Measurements from ENCODE around the gene DEFB126.
"Not testable (repeated sequence)": the region's sequence is repeated elsewhere in the genome, so short reads cannot be mapped to it uniquely, and the experiment has no call there.

Gene DEFB126

DNA sequence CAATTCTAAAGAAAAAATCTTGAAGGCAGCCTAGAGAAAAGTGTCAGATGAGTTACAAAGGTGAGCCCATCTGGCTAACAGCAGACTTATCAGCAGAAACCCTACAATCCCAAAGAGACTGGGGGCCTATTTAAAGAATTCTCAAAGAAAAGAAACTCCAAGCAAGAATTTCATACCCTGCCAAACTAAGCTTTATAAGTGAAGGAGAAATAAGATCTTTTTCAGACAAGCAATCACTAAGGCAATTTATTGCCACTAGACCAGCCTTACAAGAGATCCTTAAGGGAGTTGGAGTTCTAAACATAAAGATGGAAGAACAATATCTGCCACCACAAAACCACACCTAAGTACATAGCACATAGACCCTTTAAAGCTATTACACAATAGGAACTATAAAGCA is 24.9 kb upstream of the DEFB126 start:
- no peak for ATAC-seq

DNA sequence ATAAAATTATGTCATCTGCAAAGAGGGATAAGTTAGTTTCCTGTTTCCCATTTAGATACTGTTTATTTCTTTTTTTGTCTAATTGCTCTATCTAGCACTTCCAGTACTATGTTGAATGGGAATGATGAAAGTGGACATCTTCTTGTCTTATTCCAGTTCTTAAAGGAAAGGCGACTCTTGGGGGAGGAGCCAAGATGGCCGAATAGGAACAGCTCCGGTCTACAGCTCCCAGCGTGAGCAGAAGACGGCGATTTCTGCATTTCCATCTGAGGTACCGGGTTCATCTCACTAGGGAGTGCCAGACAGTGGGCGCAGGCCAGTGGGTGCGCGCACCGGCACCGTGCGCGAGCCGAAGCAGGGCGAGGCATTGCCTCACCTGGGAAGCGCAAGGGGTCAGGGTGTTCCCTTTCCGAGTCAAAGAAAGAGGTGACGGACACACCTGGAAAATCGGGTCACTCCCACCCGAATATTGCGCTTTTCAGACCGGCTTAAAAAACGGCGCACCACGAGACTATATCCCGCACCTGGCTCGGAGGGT is 12.5 kb upstream of the DEFB126 start:
- ATAC-seq: not testable (repeated sequence)

More for the DNA sequence above, 24.9 kb upstream of the DEFB126 start:
- TF ChIP-seq, protein P1, sequence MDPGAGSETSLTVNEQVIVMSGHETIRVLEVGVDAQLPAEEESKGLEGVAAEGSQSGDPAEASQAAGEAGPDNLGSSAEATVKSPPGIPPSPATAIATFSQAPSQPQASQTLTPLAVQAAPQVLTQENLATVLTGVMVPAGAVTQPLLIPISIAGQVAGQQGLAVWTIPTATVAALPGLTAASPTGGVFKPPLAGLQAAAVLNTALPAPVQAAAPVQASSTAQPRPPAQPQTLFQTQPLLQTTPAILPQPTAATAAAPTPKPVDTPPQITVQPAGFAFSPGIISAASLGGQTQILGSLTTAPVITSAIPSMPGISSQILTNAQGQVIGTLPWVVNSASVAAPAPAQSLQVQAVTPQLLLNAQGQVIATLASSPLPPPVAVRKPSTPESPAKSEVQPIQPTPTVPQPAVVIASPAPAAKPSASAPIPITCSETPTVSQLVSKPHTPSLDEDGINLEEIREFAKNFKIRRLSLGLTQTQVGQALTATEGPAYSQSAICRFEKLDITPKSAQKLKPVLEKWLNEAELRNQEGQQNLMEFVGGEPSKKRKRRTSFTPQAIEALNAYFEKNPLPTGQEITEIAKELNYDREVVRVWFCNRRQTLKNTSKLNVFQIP (CRISPR knock-in tag; IDR thresholded peaks at IDR 0.05; ENCODE audit: borderline replicate concordance, low read depth): no peak
- no peak for TF ChIP-seq ARNTL (CRISPR knock-in tag; IDR thresholded peaks at IDR 0.05; ENCODE audit: borderline replicate concordance, low read depth)
- TF ChIP-seq ZNF8 (CRISPR knock-in tag; IDR thresholded peaks at IDR 0.05): no peak
- TF ChIP-seq ISL1 (CRISPR knock-in tag; IDR thresholded peaks at IDR 0.05): no peak
- no peak for TF ChIP-seq ZNF565 (CRISPR knock-in tag; conservative IDR thresholded peaks at IDR 0.05; ENCODE audit: low read depth)
- TF ChIP-seq BACH2 (CRISPR knock-in tag; IDR thresholded peaks at IDR 0.05; ENCODE audit: borderline replicate concordance): no peak
- TF ChIP-seq, protein P2, sequence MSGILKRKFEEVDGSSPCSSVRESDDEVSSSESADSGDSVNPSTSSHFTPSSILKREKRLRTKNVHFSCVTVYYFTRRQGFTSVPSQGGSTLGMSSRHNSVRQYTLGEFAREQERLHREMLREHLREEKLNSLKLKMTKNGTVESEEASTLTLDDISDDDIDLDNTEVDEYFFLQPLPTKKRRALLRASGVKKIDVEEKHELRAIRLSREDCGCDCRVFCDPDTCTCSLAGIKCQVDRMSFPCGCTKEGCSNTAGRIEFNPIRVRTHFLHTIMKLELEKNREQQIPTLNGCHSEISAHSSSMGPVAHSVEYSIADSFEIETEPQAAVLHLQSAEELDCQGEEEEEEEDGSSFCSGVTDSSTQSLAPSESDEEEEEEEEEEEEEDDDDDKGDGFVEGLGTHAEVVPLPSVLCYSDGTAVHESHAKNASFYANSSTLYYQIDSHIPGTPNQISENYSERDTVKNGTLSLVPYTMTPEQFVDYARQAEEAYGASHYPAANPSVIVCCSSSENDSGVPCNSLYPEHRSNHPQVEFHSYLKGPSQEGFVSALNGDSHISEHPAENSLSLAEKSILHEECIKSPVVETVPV (CRISPR knock-in tag; IDR thresholded peaks at IDR 0.05): no peak
- TF ChIP-seq, protein P3, sequence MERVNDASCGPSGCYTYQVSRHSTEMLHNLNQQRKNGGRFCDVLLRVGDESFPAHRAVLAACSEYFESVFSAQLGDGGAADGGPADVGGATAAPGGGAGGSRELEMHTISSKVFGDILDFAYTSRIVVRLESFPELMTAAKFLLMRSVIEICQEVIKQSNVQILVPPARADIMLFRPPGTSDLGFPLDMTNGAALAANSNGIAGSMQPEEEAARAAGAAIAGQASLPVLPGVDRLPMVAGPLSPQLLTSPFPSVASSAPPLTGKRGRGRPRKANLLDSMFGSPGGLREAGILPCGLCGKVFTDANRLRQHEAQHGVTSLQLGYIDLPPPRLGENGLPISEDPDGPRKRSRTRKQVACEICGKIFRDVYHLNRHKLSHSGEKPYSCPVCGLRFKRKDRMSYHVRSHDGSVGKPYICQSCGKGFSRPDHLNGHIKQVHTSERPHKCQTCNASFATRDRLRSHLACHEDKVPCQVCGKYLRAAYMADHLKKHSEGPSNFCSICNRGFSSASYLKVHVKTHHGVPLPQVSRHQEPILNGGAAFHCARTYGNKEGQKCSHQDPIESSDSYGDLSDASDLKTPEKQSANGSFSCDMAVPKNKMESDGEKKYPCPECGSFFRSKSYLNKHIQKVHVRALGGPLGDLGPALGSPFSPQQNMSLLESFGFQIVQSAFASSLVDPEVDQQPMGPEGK (CRISPR knock-in tag; IDR thresholded peaks at IDR 0.05; ENCODE audit: borderline replicate concordance): no peak
- no peak for TF ChIP-seq PPARA (CRISPR knock-in tag; IDR thresholded peaks at IDR 0.05; ENCODE audit: borderline replicate concordance)
- TF ChIP-seq TOX (CRISPR knock-in tag; IDR thresholded peaks at IDR 0.05; ENCODE audit: borderline replicate concordance): no peak
- TF ChIP-seq ESRRG (CRISPR knock-in tag; IDR thresholded peaks at IDR 0.05): no peak
- no peak for TF ChIP-seq SNAI2 (CRISPR knock-in tag; IDR thresholded peaks at IDR 0.05)
- TF ChIP-seq CSDC2 (CRISPR knock-in tag; IDR thresholded peaks at IDR 0.05): no peak
- no peak for TF ChIP-seq RARB (CRISPR knock-in tag; IDR thresholded peaks at IDR 0.05)
- no peak for TF ChIP-seq TCF4 (CRISPR knock-in tag; IDR thresholded peaks at IDR 0.05; ENCODE audit: borderline replicate concordance)
- TF ChIP-seq, protein P4, sequence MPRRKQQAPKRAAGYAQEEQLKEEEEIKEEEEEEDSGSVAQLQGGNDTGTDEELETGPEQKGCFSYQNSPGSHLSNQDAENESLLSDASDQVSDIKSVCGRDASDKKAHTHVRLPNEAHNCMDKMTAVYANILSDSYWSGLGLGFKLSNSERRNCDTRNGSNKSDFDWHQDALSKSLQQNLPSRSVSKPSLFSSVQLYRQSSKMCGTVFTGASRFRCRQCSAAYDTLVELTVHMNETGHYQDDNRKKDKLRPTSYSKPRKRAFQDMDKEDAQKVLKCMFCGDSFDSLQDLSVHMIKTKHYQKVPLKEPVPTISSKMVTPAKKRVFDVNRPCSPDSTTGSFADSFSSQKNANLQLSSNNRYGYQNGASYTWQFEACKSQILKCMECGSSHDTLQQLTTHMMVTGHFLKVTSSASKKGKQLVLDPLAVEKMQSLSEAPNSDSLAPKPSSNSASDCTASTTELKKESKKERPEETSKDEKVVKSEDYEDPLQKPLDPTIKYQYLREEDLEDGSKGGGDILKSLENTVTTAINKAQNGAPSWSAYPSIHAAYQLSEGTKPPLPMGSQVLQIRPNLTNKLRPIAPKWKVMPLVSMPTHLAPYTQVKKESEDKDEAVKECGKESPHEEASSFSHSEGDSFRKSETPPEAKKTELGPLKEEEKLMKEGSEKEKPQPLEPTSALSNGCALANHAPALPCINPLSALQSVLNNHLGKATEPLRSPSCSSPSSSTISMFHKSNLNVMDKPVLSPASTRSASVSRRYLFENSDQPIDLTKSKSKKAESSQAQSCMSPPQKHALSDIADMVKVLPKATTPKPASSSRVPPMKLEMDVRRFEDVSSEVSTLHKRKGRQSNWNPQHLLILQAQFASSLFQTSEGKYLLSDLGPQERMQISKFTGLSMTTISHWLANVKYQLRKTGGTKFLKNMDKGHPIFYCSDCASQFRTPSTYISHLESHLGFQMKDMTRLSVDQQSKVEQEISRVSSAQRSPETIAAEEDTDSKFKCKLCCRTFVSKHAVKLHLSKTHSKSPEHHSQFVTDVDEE (CRISPR knock-in tag; IDR thresholded peaks at IDR 0.05): no peak
- TF ChIP-seq ZC3H10 (CRISPR knock-in tag; IDR thresholded peaks at IDR 0.05): no peak
- TF ChIP-seq ZFP30 (CRISPR knock-in tag; IDR thresholded peaks at IDR 0.05): no peak
- no peak for TF ChIP-seq GLIS3 (CRISPR knock-in tag; IDR thresholded peaks at IDR 0.05)
- no peak for TF ChIP-seq ZNF70 (CRISPR knock-in tag; IDR thresholded peaks at IDR 0.05)

DNA sequence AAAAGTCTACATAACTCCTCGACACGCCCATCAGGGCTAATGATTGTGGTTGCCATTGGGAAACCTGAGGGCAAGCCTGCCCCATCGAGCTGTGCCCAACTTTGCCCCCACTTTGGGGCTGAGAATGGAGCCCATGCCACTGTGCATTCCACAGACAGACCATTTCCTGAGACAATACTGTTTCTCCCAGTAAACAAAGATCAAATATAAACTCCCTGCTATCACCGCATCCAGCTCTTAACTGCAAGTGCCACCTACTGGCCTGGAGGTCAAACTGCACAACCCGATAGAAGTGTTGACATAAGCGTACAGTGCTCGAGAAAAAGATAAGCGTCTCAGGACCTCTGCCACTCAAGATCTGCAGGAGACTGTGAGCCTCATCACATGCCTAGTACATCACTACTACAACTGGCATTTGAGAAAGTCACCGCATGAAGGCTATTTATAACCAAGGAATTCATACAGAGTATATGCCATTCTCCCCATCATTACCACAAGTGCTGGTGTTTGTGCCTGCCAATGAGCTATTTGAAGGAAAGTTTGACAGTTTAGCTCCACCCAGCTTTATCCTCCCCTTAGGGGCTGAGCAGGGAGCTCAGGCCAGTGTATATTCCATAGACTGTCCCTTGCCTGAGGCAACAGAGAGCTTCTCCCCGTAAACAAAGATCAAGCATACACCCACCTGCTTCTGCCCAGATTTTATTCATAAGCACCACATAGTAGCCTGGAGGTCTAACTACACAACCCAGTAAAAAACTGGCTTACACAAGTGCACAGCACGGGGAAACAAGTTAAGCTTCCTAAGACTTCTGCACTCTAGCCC is 4.5 kb upstream of the DEFB126 start:
- peak; percentile 73 for ATAC-seq
- TF ChIP-seq ZFP3 (CRISPR knock-in tag; IDR thresholded peaks at IDR 0.05) (no peak), BACH2 (CRISPR knock-in tag; IDR thresholded peaks at IDR 0.05; ENCODE audit: borderline replicate concordance) (no peak), ZC3H10 (CRISPR knock-in tag; IDR thresholded peaks at IDR 0.05) (no peak), ZNF70 (CRISPR knock-in tag; IDR thresholded peaks at IDR 0.05) (no peak), PPARA (CRISPR knock-in tag; IDR thresholded peaks at IDR 0.05; ENCODE audit: borderline replicate concordance) (no peak), ARNTL (CRISPR knock-in tag; IDR thresholded peaks at IDR 0.05; ENCODE audit: borderline replicate concordance, low read depth) (no peak), TCF4 (CRISPR knock-in tag; IDR thresholded peaks at IDR 0.05; ENCODE audit: borderline replicate concordance) (no peak), TOX (CRISPR knock-in tag; IDR thresholded peaks at IDR 0.05; ENCODE audit: borderline replicate concordance) (no peak)
- TF ChIP-seq, protein P3 (CRISPR knock-in tag; IDR thresholded peaks at IDR 0.05; ENCODE audit: borderline replicate concordance): no peak
- TF ChIP-seq, protein P1 (CRISPR knock-in tag; IDR thresholded peaks at IDR 0.05; ENCODE audit: borderline replicate concordance, low read depth): no peak
- TF ChIP-seq, protein P2 (CRISPR knock-in tag; IDR thresholded peaks at IDR 0.05): no peak
